ENCODE measurements around the gene KCND3.

KCND3 gene

DNA sequence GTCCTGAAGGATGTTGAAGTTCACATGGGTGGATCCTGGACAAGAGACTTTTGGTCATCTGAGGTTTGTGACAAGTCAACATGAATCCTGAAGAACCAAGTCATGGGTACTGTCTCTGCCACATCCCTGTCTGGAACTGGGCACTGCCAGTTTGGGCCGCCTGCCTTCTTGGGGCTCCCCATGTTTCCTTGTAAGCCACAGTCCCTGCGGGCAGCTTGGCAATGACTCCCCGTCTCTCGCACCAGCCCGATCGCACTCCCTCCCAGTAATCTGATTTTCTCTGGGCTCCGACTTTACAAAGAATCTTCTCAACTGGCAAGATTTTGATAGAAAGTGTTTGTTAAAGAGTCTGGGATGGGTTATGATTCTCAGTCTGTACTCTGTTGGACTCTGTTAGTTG is 153.4 kb downstream of the KCND3 start:
- no peak for DNase-seq

GRCh38 chr1:111835514-111835913 is 154.0 kb downstream of the KCND3 start:
- no peak for DNase-seq

GRCh38 chr1:111834956-111835355 is 154.5 kb downstream of the KCND3 start:
- no peak for DNase-seq

GRCh38 chr1:111833334-111833733 is 156.1 kb downstream of the KCND3 start:
- no peak for DNase-seq

DNA sequence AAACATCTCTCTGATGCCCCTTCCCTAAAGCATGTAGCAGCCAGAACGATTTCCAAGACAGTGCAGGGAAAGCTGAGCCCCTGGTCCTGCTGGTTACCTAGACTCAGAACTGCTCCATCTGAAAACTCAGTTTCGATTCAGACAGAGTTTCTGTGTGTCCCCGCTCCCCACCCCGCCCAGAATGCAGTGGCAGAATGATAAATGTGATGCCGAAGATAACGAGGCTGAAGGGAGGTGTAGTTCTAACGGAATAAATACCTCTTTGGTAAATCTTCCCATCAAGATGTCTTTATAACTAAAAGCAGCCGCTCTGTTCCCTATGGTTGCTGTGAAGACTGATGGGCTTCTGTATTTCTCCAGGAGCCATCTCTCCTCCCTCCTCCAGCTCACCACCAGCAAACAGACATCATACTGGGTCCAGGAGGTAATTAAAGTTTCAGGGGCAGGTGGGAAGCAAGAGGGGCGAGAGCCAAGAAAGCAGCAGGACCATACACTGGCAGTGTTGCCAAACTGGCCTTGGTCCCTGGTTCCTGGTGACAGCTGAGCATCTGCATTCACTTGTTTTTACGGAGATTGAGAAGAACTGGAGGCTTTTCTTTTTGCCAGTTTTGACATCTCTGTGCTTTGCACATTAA is 156.8 kb downstream of the KCND3 start:
- no peak for DNase-seq

- no peak for DNase-seq
Observed at GRCh38 chr1:111831153-111831552, 158.3 kb downstream of the KCND3 start.

DNA sequence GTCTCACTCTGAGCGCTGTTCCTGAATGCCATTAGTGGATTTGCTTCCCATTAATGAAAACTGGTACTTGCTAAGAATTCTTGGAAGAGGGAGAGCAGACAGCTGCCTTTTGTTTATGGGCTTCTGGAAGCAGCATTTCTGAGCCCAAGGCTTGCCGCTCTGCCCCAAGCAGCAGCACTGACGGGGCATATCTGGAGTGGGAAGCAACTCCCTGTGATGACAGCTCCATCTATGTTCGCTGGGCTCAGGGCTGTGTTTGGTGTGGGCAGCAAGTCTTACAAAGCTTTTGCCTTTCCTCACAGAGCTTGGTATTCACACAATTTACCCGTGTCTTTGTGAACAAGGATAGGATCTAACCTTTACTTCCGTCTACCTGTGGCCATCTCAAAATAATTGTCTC is 161.5 kb downstream of the KCND3 start:
- no peak for DNase-seq

DNA sequence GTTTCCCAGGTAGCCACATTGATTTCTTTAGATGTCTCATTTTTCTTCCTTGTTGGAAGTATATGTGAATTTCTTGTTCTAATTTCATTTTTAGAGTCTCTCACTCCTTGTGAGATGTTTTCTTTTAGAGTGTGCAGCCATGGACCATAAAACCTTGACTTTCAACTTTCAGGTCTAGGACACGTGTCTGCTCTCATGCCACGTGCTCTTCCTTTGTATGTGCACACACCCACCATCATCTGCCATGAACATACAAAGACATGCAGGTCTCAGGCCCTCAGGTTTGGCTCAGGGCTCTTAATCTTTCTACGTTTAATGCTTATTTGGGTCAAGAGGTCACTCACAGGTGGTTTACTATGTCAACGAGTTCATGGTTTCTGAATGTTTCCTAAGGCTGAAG is 163.2 kb downstream of the KCND3 start:
- DNase-seq: no peak

DNA sequence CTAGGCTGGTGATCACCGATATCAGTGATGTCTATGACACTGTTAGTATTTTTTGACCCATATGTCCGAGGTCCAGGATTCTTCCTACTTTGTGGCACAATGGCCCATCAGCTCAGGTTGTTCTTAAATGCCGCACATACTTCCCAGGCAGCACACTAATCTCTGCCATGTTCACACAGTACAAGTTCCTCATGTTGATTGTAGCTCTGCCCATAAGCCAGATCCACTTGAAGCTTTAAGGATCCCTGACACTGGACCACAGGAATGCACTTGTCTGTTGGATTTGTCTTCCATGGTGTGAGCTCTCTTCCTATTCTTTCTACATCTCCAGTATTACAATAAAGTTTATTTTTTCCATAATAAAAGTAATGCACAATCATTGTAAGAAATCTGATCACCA is 164.3 kb downstream of the KCND3 start:
- DNase-seq: no peak

DNA sequence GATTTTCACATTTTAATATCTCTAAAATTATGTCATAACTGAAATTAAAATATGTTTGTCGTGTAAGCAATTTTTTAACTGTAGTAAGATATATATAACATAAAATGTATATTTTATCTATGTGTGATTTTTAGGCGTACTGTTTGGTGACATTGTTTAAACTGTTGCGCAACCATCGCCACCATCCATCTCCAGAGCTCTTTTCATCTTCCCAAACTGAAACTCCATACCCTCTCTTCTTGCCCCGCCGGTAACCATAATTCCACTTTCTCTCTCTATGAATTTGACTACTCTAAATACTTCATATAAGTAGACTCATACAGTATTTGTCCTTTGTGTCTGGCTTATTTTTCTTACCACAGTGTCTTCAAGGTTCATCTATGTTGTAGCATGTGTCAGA is 167.3 kb downstream of the KCND3 start:
- DNase-seq: no peak

DNA sequence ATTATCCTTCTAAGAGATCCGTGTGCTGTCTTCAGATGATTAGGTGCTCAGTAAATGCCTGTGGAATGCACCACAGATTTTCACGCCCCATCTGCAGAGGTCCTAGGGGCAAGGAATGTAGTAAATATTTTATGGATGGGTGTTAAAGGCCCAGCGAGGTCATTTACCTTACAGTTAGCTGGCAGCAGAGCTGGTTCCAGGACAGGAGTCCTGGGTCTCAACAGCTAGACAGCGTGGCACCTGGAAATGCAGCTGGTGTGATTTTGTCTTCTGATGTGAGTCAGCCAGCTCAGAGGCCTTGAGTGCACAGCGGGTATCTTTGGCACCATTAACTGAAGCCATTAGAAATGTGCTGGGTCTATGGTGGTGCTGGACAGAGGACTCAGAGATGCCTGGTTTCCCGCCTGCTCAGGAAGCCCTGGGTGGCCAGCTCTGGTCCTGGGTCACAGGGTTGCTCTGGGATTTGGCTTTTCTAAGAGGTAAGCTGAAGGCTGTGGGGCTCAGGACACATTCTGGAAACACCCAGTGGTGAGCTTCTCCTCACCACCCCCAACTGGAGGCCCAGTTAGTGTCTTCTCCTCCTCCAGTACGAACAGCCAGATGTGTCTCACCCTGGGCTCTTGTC is 168.2 kb downstream of the KCND3 start:
- DNase-seq: no peak

- no peak for DNase-seq
Observed at GRCh38 chr1:111819566-111820263, 169.8 kb downstream of the KCND3 start.

DNA sequence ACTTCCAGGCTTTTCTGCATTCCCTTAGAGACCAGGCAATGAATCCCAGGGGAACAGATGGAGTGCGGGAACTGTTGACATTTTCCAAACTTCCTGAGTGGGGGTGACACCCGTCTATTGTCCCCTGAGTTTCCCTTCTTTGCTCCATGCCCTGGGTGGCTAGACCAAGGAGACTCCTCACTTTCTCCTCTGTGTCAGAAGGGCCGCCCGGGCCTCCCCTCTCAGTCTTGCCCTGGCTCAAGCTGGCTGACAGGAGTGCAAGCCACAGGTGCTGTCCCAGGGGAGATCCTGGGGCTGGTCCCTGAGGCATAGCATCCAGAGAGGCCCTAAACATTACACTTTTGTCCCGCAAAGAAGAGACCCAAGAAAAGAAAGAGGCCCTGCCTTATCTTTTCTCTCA is 170.9 kb downstream of the KCND3 start:
- no peak for DNase-seq

DNA sequence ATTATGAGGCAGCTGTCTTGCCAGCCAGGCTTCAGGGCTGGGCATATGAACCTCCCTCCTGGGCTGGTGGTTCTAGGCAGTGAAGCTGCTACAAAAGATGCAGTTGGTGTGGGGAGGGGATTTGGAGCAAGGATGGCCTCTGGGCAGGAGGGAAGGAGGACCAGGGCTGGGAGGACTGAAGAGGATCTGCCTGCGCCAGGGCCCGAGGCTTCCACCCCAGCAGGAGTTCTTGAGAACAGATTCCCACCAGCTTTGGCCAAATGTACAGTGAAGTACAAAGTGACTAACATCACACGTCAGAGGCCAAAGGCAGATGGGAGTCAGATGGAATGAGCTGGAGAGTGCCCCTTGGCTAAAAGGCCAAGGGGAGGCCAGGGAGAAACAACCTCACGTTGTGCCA is 171.4 kb downstream of the KCND3 start:
- no peak for DNase-seq

GRCh38 chr1:111814642-111815041 is 174.8 kb downstream of the KCND3 start:
- DNase-seq: no peak

DNA sequence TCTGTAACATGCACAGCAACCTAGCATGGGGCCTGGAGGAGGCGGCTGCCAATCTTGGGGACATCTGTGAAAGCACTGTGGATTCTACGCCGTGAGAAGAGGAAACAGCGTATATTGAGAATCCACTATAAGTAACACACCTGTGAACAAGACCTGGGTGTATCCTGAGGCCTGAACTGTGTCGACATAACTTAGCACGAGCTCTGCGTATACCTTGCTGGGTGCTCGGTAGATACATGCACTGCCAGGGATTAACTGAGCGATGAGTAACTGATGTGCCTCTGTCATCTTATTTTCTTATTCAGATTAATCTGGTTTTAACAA is 175.2 kb downstream of the KCND3 start:
- DNase-seq: no peak

GRCh38 chr1:111813440-111814304 is 175.8 kb downstream of the KCND3 start:
- DNase-seq: no peak

GRCh38 chr1:111812306-111812705 is 177.2 kb downstream of the KCND3 start:
- DNase-seq: no peak

DNA sequence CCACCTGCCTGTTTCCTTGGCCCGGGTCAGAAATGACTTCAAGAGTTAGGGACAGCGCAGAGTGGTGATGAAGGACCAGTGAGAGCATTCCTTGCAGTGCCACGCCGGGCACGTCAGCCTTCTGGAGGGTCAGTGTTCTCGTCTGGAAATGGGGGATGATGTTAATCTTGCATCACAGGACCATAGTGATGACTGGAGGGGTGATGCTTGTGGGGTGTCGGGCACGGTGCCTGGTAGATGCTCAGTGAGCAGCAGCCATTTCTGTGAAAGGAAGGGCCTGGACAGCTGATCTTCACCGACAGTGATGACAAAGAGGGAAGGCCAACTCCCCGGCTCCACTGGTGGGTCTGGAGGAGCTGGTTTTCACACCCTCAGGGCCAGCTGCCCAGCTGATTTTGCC is 177.6 kb downstream of the KCND3 start:
- no peak for DNase-seq

GRCh38 chr1:111805251-111805650 is 184.2 kb downstream of the KCND3 start:
- DNase-seq: no peak

DNA sequence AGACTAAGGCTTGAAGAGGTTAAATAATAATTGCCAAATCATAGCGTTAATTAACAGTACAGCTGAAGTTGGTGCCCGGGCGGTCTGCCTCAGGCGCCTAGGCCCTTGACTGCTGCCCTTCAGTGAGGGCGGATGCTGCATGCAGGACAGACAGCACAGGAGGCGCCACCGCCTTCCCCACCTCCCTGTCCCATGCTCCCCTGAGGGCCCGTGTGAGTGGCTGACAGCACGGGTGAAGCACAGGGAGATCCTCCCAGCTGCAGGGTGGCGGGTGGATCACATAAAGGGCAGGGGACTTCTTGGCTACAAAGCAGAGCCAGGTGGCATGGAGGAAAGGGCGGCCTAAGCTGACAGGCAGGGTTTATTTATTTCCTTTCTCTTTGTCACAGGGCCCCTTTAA is 184.7 kb downstream of the KCND3 start:
- no peak for DNase-seq

- DNase-seq: no peak
Observed at GRCh38 chr1:111803951-111804350, 185.5 kb downstream of the KCND3 start.

- no peak for DNase-seq
Observed at GRCh38 chr1:111802984-111803383, 186.5 kb downstream of the KCND3 start.

- no peak for DNase-seq
Observed at GRCh38 chr1:111802110-111802509, 187.4 kb downstream of the KCND3 start.
